K562 treated with DMSO at 1 percent for 12 hours (cell line): ENCODE data around the gene RLN2. TPM values are rescaled to one million over a fixed set of nuclear protein-coding genes. Genes with fewer than 3 reads are reported as not detected.

Experiments used
- total RNA-seq: library from RNA; unstranded; fragments of 300-600 nt; gene quantifications from 2 replicates; pipeline ENCODE4 v1.2.3, GENCODE V29; 2022; ENCODE audit not compliant: insufficient read depth

Gene RLN2
- not detected in 2 replicates for total RNA-seq

GRCh38 chr9:5303840-5304795 lies at the start of gene RLN2:
RLN2 (minus strand) TSS chr9:5304716; CDS start chr9:5304580, 136 bp downstream.

GRCh38 chr9:5338992-5339981 lies 34.8 kb upstream of the RLN2 start, which contains the start of gene RLN1:
RLN1 (minus strand) TSS chr9:5339876; CDS start chr9:5339746, 130 bp downstream.

Other genes starting within 250 kb of the RLN2 start
- gene INSL6, start 119.1 kb downstream of the RLN2 start, total RNA-seq, result not detected in 2 replicates
- gene INSL4, start 73.3 kb downstream of the RLN2 start, total RNA-seq, result not detected in 2 replicates
- gene RLN1, start 35.2 kb upstream of the RLN2 start, total RNA-seq, result not detected in 2 replicates
- gene PLGRKT, start 133.2 kb upstream of the RLN2 start, total RNA-seq, result 7.8 and 8.1 TPM in 2 replicates
- 1.2 and 1.4 TPM in 2 replicates for gene CD274, start 145.8 kb upstream of the RLN2 start, total RNA-seq
- gene PDCD1LG2, start 205.8 kb upstream of the RLN2 start, total RNA-seq, result not detected in 2 replicates